GM23338 (cell line): ENCODE results near the gene ATP6V1E1.

Experiments
- EZH2 ChIP-seq: fragments of 200-600 bp; sonication (generic); IDR thresholded peaks from one replicate; pipeline ENCODE4 v1.8.0; 2017; ENCODE audit warnings: antibody characterized with exemption, mild to moderate bottlenecking, low read depth; ENCODE audit not compliant: unreplicated experiment
- EZH2phosphoT487 ChIP-seq: fragments of 200-600 bp; sonication (generic); IDR thresholded peaks from one replicate; pipeline ENCODE4 v1.8.1; 2018; ENCODE audit warnings: antibody characterized with exemption; ENCODE audit not compliant: unreplicated experiment
- POLR2AphosphoS5 ChIP-seq: IDR thresholded peaks from 2 replicates; pipeline ENCODE4 v1.6.1; 2016; ENCODE audit warnings: antibody characterized with exemption, low read depth
- REST ChIP-seq: IDR thresholded peaks from one replicate; pipeline ENCODE4 v1.6.1; 2018; ENCODE audit warnings: antibody characterized with exemption; ENCODE audit not compliant: unreplicated experiment
- TF ChIP-seq, protein P1 (sequence below), 2 experiments: fragments of 200-600 bp in 1 of 2; sonication (generic) in 1 of 2; conservative IDR thresholded peaks; 2 replicates each; pipeline versions ENCODE4 v1.5.1 to v1.6.1; 2016 to 2017; ENCODE audit warnings: antibody characterized with exemption in 2 of 2, low read depth in 2 of 2, mild to moderate bottlenecking in 2 of 2, moderate library complexity in 1 of 2

- TF ChIP-seq, protein P1, sequence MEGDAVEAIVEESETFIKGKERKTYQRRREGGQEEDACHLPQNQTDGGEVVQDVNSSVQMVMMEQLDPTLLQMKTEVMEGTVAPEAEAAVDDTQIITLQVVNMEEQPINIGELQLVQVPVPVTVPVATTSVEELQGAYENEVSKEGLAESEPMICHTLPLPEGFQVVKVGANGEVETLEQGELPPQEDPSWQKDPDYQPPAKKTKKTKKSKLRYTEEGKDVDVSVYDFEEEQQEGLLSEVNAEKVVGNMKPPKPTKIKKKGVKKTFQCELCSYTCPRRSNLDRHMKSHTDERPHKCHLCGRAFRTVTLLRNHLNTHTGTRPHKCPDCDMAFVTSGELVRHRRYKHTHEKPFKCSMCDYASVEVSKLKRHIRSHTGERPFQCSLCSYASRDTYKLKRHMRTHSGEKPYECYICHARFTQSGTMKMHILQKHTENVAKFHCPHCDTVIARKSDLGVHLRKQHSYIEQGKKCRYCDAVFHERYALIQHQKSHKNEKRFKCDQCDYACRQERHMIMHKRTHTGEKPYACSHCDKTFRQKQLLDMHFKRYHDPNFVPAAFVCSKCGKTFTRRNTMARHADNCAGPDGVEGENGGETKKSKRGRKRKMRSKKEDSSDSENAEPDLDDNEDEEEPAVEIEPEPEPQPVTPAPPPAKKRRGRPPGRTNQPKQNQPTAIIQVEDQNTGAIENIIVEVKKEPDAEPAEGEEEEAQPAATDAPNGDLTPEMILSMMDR (conservative IDR thresholded peaks at IDR 0.05; ENCODE audit: low read depth in 2 of 2), result no peak
- no peak for TF ChIP-seq POLR2AphosphoS5
- no peak for TF ChIP-seq EZH2
- TF ChIP-seq EZH2phosphoT487, result no peak
- TF ChIP-seq REST, result no peak
These were observed 38.7 kb downstream of the ATP6V1E1 start for GRCh38 chr22:17589810-17590375.
